IMR-90 (cell line): ENCODE results near the gene FGFRL1. TPM values are rescaled to one million over a fixed set of nuclear protein-coding genes. Genes with fewer than 3 reads are reported as not detected.

Experiments used
- ATAC-seq: fragments of 200-7000 bp; cut with Tn5 transposase; 2 replicates; pipeline ENCODE4 v1.9.1; 2020; ENCODE audit warnings: low read depth, mild to moderate bottlenecking, moderate library complexity
- BruUV-seq: library from RNA; stranded (reverse); fragments of 400-500 nt; replicated peaks from 2 replicates; lab custom pipeline; 2021; lab: Mats Ljungman, UMichigan
- CTCF ChIA-PET: fragments of 300-600 bp; formaldehyde crosslinking; extraction: SDS; loops from one replicate; lab custom pipeline; 2021; ENCODE audit warnings: antibody characterized with exemption; lab: Yijun Ruan, JAX
- POLR2A ChIA-PET: fragments of 300-600 bp; sonication (Branson Sonifier 250); formaldehyde crosslinking; loops from one replicate; lab custom pipeline; 2022; ENCODE audit warnings: antibody characterized with exemption; ENCODE audit not compliant: unreplicated experiment; lab: Charles Lee
- DNase-seq: peaks from one replicate; pipeline ENCODE4 v3.0.0; 2013
- H2AFZ ChIP-seq: replicated peaks from 2 replicates; pipeline ENCODE3; 2013; ENCODE audit warnings: low read length, mild to moderate bottlenecking; ENCODE audit not compliant: poor library complexity
- H2AK5ac ChIP-seq: 2 replicates; pipeline ENCODE4 v1.6.1; 2013; ENCODE audit warnings: low read depth, low read length, inconsistent platforms
- H2AK9ac ChIP-seq: replicated peaks from 2 replicates; pipeline ENCODE3; 2013; ENCODE audit warnings: mild to moderate bottlenecking, low read depth, low read length, moderate library complexity; ENCODE audit not compliant: poor library complexity
- H2BK120ac ChIP-seq: 2 replicates; pipeline ENCODE4 v1.6.1; 2013; ENCODE audit warnings: low read depth, low read length, inconsistent platforms
- H2BK15ac ChIP-seq: 3 replicates; pipeline ENCODE4 v1.6.1; 2013; ENCODE audit warnings: low read depth, low read length, inconsistent platforms
- H2BK20ac ChIP-seq: 2 replicates; pipeline ENCODE4 v1.6.1; 2013; ENCODE audit warnings: low read depth, mild to moderate bottlenecking, inconsistent platforms, low read length, moderate library complexity
- H2BK5ac ChIP-seq: 2 replicates; pipeline ENCODE4 v1.6.1; 2013; ENCODE audit warnings: mild to moderate bottlenecking, low read depth, low read length, inconsistent platforms; ENCODE audit not compliant: poor library complexity, severe bottlenecking
- H3K14ac ChIP-seq: replicated peaks from 2 replicates; pipeline ENCODE4 v1.6.1; 2013; ENCODE audit warnings: low read depth, low read length, inconsistent platforms
- H3K18ac ChIP-seq: 2 replicates; pipeline ENCODE4 v1.6.1; 2013; ENCODE audit warnings: low read depth, low read length, control low read depth
- H3K23ac ChIP-seq: 2 replicates; pipeline ENCODE4 v1.6.1; 2013; ENCODE audit warnings: low read depth, low read length, inconsistent platforms
- H3K27ac ChIP-seq: 2 replicates; pipeline ENCODE4 v1.5.1; 2013; ENCODE audit warnings: mild to moderate bottlenecking, control low read depth, low read length; ENCODE audit not compliant: insufficient read depth
- H3K27me3 ChIP-seq: 2 replicates; pipeline ENCODE4 v1.6.1; 2013; ENCODE audit warnings: low read length; ENCODE audit not compliant: control insufficient read depth, insufficient read depth
- H3K36me3 ChIP-seq: 2 replicates; pipeline ENCODE4 v1.6.1; 2013; ENCODE audit warnings: low read length, mixed read lengths; ENCODE audit not compliant: control insufficient read depth, insufficient read depth
- H3K4ac ChIP-seq: 2 replicates; pipeline ENCODE4 v1.6.1; 2013; ENCODE audit warnings: low read depth, low read length, inconsistent platforms
- H3K4me1 ChIP-seq: 2 replicates; pipeline ENCODE4 v1.6.1; 2013; ENCODE audit warnings: low read length, mixed read lengths; ENCODE audit not compliant: control insufficient read depth, insufficient read depth
- H3K4me2 ChIP-seq: 2 replicates; pipeline ENCODE4 v1.6.1; 2013; ENCODE audit warnings: low read depth, mild to moderate bottlenecking, control low read depth, low read length, moderate library complexity
- H3K4me3 ChIP-seq: 2 replicates; pipeline ENCODE4 v1.5.1; 2013; ENCODE audit warnings: low read depth, mild to moderate bottlenecking, control low read depth, low read length, moderate library complexity; ENCODE audit not compliant: insufficient read depth
- H3K56ac ChIP-seq: 2 replicates; pipeline ENCODE4 v1.6.1; 2013; ENCODE audit warnings: low read length, inconsistent platforms; ENCODE audit not compliant: insufficient read depth; ENCODE audit errors: extremely low read depth
- H3K79me1 ChIP-seq, 2 experiments: 2 replicates each; pipeline ENCODE4 v1.6.1; 2013; ENCODE audit warnings: low read length in 2 of 2, inconsistent platforms in 1 of 2, low read depth in 1 of 2
- H3K9ac ChIP-seq: 2 replicates; pipeline ENCODE4 v1.6.1; 2013; ENCODE audit warnings: low read depth, low read length, control low read depth
- H3K9me1 ChIP-seq: 2 replicates; pipeline ENCODE4 v1.6.1; 2013; ENCODE audit warnings: low read length, inconsistent platforms; ENCODE audit not compliant: insufficient read depth
- H3K9me3 ChIP-seq: 2 replicates; pipeline ENCODE4 v1.6.1; 2013; ENCODE audit warnings: low read length; ENCODE audit not compliant: control insufficient read depth, insufficient read depth
- H4K20me1 ChIP-seq: 2 replicates; pipeline ENCODE4 v1.6.1; 2013; ENCODE audit warnings: low read length, inconsistent platforms; ENCODE audit not compliant: insufficient read depth
- H4K5ac ChIP-seq: 2 replicates; pipeline ENCODE4 v1.6.1; 2013; ENCODE audit warnings: mild to moderate bottlenecking, low read depth, low read length, control low read depth
- H4K8ac ChIP-seq, 2 experiments: 2 replicates each; pipeline ENCODE4 v1.6.1; 2013; ENCODE audit warnings: low read depth in 2 of 2, low read length in 2 of 2, control low read depth in 1 of 2, inconsistent platforms in 1 of 2
- H4K91ac ChIP-seq: 2 replicates; pipeline ENCODE4 v1.6.1; 2013; ENCODE audit warnings: low read depth, low read length, inconsistent platforms; ENCODE audit not compliant: insufficient read depth
- BHLHE40 ChIP-seq: fragments of 150-350 bp; IDR thresholded peaks from 2 replicates; pipeline ENCODE4 v1.6.1; 2016; ENCODE audit warnings: mild to moderate bottlenecking, low read depth, low read length
- CEBPB ChIP-seq: IDR thresholded peaks from 2 replicates; pipeline ENCODE4 v1.6.1; 2012; ENCODE audit warnings: low read depth, low read length, improper control_type of control experiment
- CTCF ChIP-seq: conservative IDR thresholded peaks from 2 replicates; pipeline ENCODE4 v1.5.1; 2012; ENCODE audit warnings: mild to moderate bottlenecking, low read depth, low read length, improper control_type of control experiment
- ELK1 ChIP-seq: fragments of 150-350 bp; IDR thresholded peaks from 2 replicates; pipeline ENCODE4 v1.6.1; 2016; ENCODE audit warnings: low read depth, mild to moderate bottlenecking, low read length, moderate library complexity, borderline replicate concordance
- FOS ChIP-seq: fragments of 150-350 bp; IDR thresholded peaks from 2 replicates; pipeline ENCODE4 v1.6.1; 2016; ENCODE audit warnings: low read depth, low read length
- MAZ ChIP-seq: IDR thresholded peaks from 2 replicates; pipeline ENCODE4 v1.6.1; 2012; ENCODE audit warnings: low read depth, mild to moderate bottlenecking, low read length, improper control_type of control experiment, moderate library complexity, borderline replicate concordance
- MXI1 ChIP-seq: IDR thresholded peaks from 2 replicates; pipeline ENCODE4 v1.6.1; 2012; ENCODE audit warnings: low read depth, mild to moderate bottlenecking, low read length, moderate library complexity, borderline replicate concordance
- POLR2A ChIP-seq: IDR thresholded peaks from 2 replicates; pipeline ENCODE4 v1.6.1; 2012; ENCODE audit warnings: mild to moderate bottlenecking, low read depth, low read length
- RCOR1 ChIP-seq: IDR thresholded peaks from 2 replicates; pipeline ENCODE4 v1.6.1; 2012; ENCODE audit warnings: mild to moderate bottlenecking, low read length, improper control_type of control experiment; ENCODE audit not compliant: insufficient replicate concordance
- RFX5 ChIP-seq: IDR thresholded peaks from 2 replicates; pipeline ENCODE4 v1.8.0; 2012; ENCODE audit warnings: low read depth, mild to moderate bottlenecking, low read length, moderate library complexity
- SMC3 ChIP-seq: fragments of 150-350 bp; IDR thresholded peaks from 2 replicates; pipeline ENCODE4 v1.6.1; 2016; ENCODE audit warnings: low read depth, mild to moderate bottlenecking, antibody characterized with exemption, low read length, moderate library complexity
- USF2 ChIP-seq: fragments of 150-350 bp; IDR thresholded peaks from 2 replicates; pipeline ENCODE4 v1.6.1; 2017; ENCODE audit warnings: mild to moderate bottlenecking, antibody characterized with exemption, low read length, low read depth
- WGBS, 2 experiments: methylation state at CpG; one replicate each; pipeline versions ENCODE4 v1.1.5 to v1.1.7; 2013; ENCODE audit warnings: missing lambda C conversion rate in 2 of 2; ENCODE audit not compliant: insufficient read length in 1 of 2; ENCODE audit errors: extremely low coverage in 2 of 2; 5-methylcytosine and 5-hydroxymethylcytosine counted together
- dilution Hi-C: fragments of 300-500 bp; cut with HindIII; formaldehyde crosslinking; loops from one replicate; pipeline ENCODE4 v1.14.3; 2018; ENCODE audit warnings: low sequenced_read_pairs; ENCODE audit not compliant: unreplicated experiment
- in situ Hi-C: fragments of 300-500 bp; cut with MboI; formaldehyde crosslinking; loops from 3 replicates; pipeline ENCODE4 v1.14.3; 2019; ENCODE audit warnings: low sequenced_read_pairs, inconsistent platforms, mixed read lengths
- intact Hi-C: fragments of 100-400 bp; cut with micrococcal nuclease; formaldehyde crosslinking; loops from 2 replicates; pipeline ENCODE4 v1.10.0; 2022
- polyA plus RNA-seq, 3 experiments: library from polyadenylated mRNA; depleted of rRNA; stranded (reverse); fragments of >200 nt; gene quantifications; 2 replicates each; pipeline ENCODE4 v1.2.3, GENCODE V29; 2012; ENCODE audit warnings: low replicate concordance in 1 of 3
- total RNA-seq: library from RNA; depleted of rRNA; stranded (reverse); fragments of >200 nt; gene quantifications from 2 replicates; pipeline ENCODE4 v1.2.3, GENCODE V29; 2012

Gene FGFRL1
- total and polyA plus RNA-seq, 2 of the 4 experiments (the other 2 are of a cell fraction), result 49.3 to 78.8 TPM

GRCh38 chr4:1026115-1026514 is 14.7 kb downstream of the FGFRL1 start:
- in situ Hi-C loops (no loop called here), dilution Hi-C loops (no loop called here), intact Hi-C loops (no loop called here)
- TF ChIP-seq RCOR1 (no peak), ELK1 (no peak), USF2 (no peak), RFX5 (no peak), MAZ (no peak), BHLHE40 (no peak), POLR2A (no peak), CEBPB (no peak), CTCF (no peak), MXI1 (no peak), FOS (no peak), SMC3 (no peak)
- no peak overlapping the region for H3K18ac ChIP-seq
- DNase-seq (peak; percentile 21), ATAC-seq (peak; percentile 61)
- H3K56ac ChIP-seq, result no peak overlapping the region
- no peak overlapping the region for H2BK20ac ChIP-seq
- no TSS peak for BruUV-seq
- peaks cover 23% of the 10 kb centered on the region for H3K36me3 ChIP-seq
- H4K8ac ChIP-seq, result no peak overlapping the region
- no peak overlapping the region for H3K23ac ChIP-seq
- 0 out of 2 replicates have a peak overlapping the region, but pooled peaks have one; percentile 76 for H2AK5ac ChIP-seq
- ChIA-PET CTCF (no interaction called here), POLR2A (no interaction called here)
- H2AFZ ChIP-seq, result peak overlapping the region; percentile 5
- no peak overlapping the region for H3K4me2 ChIP-seq
- H3K9me1 ChIP-seq, result peaks cover 11% of the 10 kb centered on the region
- H4K91ac ChIP-seq, result no peak overlapping the region
- 81% methylated on average over 6 of the region's 17 CpGs; no CpG with 5 or more reads in 1 of the 2 experiments for WGBS, 2 experiments
- no peak overlapping the region for H4K5ac ChIP-seq
- H3K9me3 ChIP-seq, result no peaks in the 10 kb centered on the region
- peaks cover 9% of the 10 kb centered on the region; the same call in 1 of the 2 replicates for H4K20me1 ChIP-seq
- H3K4me3 ChIP-seq, result no peak overlapping the region
- no peak overlapping the region for H3K9ac ChIP-seq
- H3K14ac ChIP-seq, result no peak overlapping the region
- no peak overlapping the region for H2BK5ac ChIP-seq
- no peaks in the 10 kb centered on the region for H3K79me1 ChIP-seq
- H3K27me3 ChIP-seq, result no peaks in the 10 kb centered on the region
- H2BK15ac ChIP-seq, result no peak overlapping the region
- H3K27ac ChIP-seq, result no peak overlapping the region
- no peak overlapping the region for H2BK120ac ChIP-seq
- no peak overlapping the region for H3K4ac ChIP-seq
- no peak overlapping the region for H2AK9ac ChIP-seq
- H3K4me1 ChIP-seq, result peaks cover 4% of the 10 kb centered on the region; the same call in 1 of the 2 replicates
